ENCODE data around the gene FUT2.

FUT2 gene

DNA sequence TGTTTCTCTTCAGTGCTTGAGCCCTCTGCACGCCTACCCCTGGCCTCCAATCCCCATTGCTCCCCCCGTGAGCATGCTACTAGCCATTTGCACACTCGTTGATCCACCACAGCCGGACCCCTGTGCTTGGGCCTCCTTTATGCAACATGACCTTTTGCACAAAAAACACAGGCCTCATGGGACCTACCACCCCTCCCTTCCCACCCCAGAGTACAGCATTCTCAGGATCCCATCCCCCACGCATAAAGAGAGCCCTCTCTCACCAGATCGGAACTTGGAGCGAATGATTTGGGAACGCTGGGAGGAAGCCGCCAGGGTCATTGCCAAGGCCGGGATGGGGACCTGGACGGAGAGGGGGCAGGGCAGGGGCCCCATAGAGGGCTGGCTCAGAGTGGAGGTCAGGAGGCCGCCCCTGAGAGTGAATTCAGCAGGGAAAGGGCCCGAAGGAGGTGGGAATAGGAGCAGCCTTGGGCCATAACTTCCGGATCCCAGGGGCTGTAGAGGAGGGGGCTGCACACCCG, 23.0 kb downstream of the FUT2 start:
- no peak overlapping the region for H3K4me3 ChIP-seq (ENCODE audit: low read length, poor library complexity, severe bottlenecking)
- no peak overlapping the region for H3K4me2 ChIP-seq (ENCODE audit: low read depth, low read length, poor library complexity, severe bottlenecking)
- H3K36me3 ChIP-seq (ENCODE audit: insufficient read depth, low read length) = no peaks in the 10 kb centered on the region
- H3K9me2 ChIP-seq (replicated peaks; ENCODE audit: low read depth, low read length) = no peaks in the 10 kb centered on the region
- no peak for TF ChIP-seq EZH2phosphoT487 (IDR thresholded peaks at IDR 0.05; ENCODE audit: borderline replicate concordance)
- TF ChIP-seq, protein P1, sequence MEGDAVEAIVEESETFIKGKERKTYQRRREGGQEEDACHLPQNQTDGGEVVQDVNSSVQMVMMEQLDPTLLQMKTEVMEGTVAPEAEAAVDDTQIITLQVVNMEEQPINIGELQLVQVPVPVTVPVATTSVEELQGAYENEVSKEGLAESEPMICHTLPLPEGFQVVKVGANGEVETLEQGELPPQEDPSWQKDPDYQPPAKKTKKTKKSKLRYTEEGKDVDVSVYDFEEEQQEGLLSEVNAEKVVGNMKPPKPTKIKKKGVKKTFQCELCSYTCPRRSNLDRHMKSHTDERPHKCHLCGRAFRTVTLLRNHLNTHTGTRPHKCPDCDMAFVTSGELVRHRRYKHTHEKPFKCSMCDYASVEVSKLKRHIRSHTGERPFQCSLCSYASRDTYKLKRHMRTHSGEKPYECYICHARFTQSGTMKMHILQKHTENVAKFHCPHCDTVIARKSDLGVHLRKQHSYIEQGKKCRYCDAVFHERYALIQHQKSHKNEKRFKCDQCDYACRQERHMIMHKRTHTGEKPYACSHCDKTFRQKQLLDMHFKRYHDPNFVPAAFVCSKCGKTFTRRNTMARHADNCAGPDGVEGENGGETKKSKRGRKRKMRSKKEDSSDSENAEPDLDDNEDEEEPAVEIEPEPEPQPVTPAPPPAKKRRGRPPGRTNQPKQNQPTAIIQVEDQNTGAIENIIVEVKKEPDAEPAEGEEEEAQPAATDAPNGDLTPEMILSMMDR (conservative IDR thresholded peaks at IDR 0.05; ENCODE audit: low read length) = no peak
- no peaks in the 10 kb centered on the region for H3F3A ChIP-seq (ENCODE audit: low read depth)
- H3K9ac ChIP-seq (ENCODE audit: low read depth, low read length, poor library complexity, severe bottlenecking) = no peak overlapping the region
- H2AFZ ChIP-seq (ENCODE audit: low read length) = no peak overlapping the region
- no peaks in the 10 kb centered on the region for H4K20me1 ChIP-seq (ENCODE audit: insufficient read depth, low read length, poor library complexity, severe bottlenecking)
- H3K79me2 ChIP-seq (ENCODE audit: insufficient read depth, low read length) = peaks cover 11% of the 10 kb centered on the region; the same call in 1 of the 2 replicates
- no peaks in the 10 kb centered on the region for H3K27me3 ChIP-seq (ENCODE audit: insufficient read depth, low read length, poor library complexity, severe bottlenecking)
- H3K4me1 ChIP-seq (ENCODE audit: insufficient read depth, low read length, poor library complexity, severe bottlenecking) = peaks cover 12% of the 10 kb centered on the region
- no peaks in the 10 kb centered on the region for H3K9me3 ChIP-seq (ENCODE audit: insufficient read depth, low read depth, low read length)

DNA sequence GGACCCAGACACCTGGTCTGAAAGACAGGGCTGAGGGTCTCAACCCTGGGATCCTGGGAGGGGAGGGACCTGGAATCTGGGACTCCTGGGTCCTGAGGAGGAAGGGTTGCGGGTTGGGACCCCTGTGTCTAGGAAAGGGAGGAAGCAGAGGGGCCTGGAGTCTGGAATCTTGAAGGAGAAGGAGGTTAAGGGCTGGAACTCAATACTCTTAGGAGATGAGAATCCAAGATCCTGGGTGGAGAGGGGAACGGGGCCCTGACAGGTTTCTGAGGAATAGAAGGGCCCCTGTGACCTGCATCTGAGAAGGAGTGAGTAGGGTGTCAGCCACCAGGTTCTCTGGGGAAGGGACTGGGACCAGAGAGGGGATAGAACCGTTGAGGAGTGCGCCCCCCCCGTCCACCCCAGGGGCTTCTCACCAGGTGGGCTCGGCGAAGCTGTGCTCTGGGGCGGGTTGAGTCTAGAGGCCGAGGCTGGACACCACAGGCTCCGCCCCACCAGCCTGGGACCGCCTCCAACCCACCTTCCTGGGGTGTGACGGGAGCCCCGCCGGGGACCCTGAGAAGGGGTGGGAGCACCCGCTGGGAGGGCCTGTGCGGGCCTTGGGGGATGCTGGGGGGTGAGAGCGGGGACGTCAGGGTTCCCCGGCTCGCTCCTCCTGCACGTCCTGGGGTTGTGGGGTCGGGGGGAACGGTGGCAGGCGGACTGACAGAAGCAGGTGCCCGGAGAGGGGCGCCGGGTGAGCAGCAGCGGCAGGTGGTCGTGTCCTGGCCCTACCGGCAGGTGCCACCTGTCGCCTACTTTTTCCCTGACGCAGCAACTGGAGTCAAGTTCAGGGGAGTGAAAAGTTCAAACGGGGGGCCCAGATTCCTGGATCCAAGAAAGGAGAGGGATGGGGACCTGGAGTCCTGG, 23.7 kb downstream of the FUT2 start, which contains the start of gene MAMSTR:
MAMSTR (minus strand) TSS at position 463 of the 909 bp plus-strand sequence. CDS start 694 bp downstream, outside the sequence.
- Histone ChIP-seq H3K4me1 (ENCODE audit: insufficient read depth, low read length, poor library complexity, severe bottlenecking) (peaks cover 11% of the 10 kb centered on the region), H3K4me2 (ENCODE audit: low read depth, low read length, poor library complexity, severe bottlenecking) (peak within 1 kb of the TSS; percentile 87), H3K9me3 (ENCODE audit: insufficient read depth, low read depth, low read length) (no peaks in the 10 kb centered on the region), H4K20me1 (ENCODE audit: insufficient read depth, low read length, poor library complexity, severe bottlenecking) (no peaks in the 10 kb centered on the region), H2AFZ (ENCODE audit: low read length) (peak within 1 kb of the TSS; percentile 82), H3K9me2 (replicated peaks; ENCODE audit: low read depth, low read length) (no peaks in the 10 kb centered on the region), H3K27me3 (ENCODE audit: insufficient read depth, low read length, poor library complexity, severe bottlenecking) (no peaks in the 10 kb centered on the region), H3K9ac (ENCODE audit: low read depth, low read length, poor library complexity, severe bottlenecking) (peak within 1 kb of the TSS; percentile 31), H3F3A (ENCODE audit: low read depth) (no peaks in the 10 kb centered on the region), H3K36me3 (ENCODE audit: insufficient read depth, low read length) (no peaks in the 10 kb centered on the region), H3K4me3 (ENCODE audit: low read length, poor library complexity, severe bottlenecking) (peak within 1 kb of the TSS; percentile 75), H3K79me2 (ENCODE audit: insufficient read depth, low read length) (peaks cover 11% of the 10 kb centered on the region; the same call in 1 of the 2 replicates)
- no peak for TF ChIP-seq EZH2phosphoT487 (IDR thresholded peaks at IDR 0.05; ENCODE audit: borderline replicate concordance)
- TF ChIP-seq, protein P1 (conservative IDR thresholded peaks at IDR 0.05; ENCODE audit: low read length) = no peak

DNA sequence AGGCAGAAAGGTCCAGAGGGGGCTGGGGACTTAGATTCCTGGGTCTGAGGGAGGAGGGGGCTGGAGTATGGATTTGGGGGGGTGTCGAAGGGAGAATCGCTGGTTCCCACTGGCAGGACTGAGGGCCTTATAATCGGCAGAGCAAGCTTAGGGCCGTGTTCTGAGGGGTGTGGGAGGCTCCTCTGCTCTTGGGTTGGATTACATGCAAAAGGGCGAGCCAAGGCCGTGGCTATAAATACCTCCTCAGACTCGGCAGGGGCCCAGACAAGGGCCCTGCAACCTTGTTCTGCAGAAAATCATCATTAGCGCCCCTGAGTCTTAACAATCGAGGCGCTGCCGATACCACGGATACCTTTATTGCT, 24.5 kb downstream of the FUT2 start:
- Histone ChIP-seq H2AFZ (ENCODE audit: low read length) (peak overlapping the region; percentile 82), H3K4me2 (ENCODE audit: low read depth, low read length, poor library complexity, severe bottlenecking) (peak overlapping the region; percentile 87), H3K79me2 (ENCODE audit: insufficient read depth, low read length) (peaks cover 4% of the 10 kb centered on the region; the same call in 1 of the 2 replicates), H3K4me1 (ENCODE audit: insufficient read depth, low read length, poor library complexity, severe bottlenecking) (peaks cover 7% of the 10 kb centered on the region), H3F3A (ENCODE audit: low read depth) (no peaks in the 10 kb centered on the region), H3K27me3 (ENCODE audit: insufficient read depth, low read length, poor library complexity, severe bottlenecking) (no peaks in the 10 kb centered on the region), H3K9me2 (replicated peaks; ENCODE audit: low read depth, low read length) (no peaks in the 10 kb centered on the region), H3K9ac (ENCODE audit: low read depth, low read length, poor library complexity, severe bottlenecking) (peak overlapping the region; percentile 31), H3K4me3 (ENCODE audit: low read length, poor library complexity, severe bottlenecking) (peak overlapping the region; percentile 75), H3K9me3 (ENCODE audit: insufficient read depth, low read depth, low read length) (no peaks in the 10 kb centered on the region), H4K20me1 (ENCODE audit: insufficient read depth, low read length, poor library complexity, severe bottlenecking) (no peaks in the 10 kb centered on the region), H3K36me3 (ENCODE audit: insufficient read depth, low read length) (no peaks in the 10 kb centered on the region)
- no peak for TF ChIP-seq EZH2phosphoT487 (IDR thresholded peaks at IDR 0.05; ENCODE audit: borderline replicate concordance)

Data from Loucy (cell line).